Epithelial cell of esophagus (primary cell): Measurements from ENCODE around the gene GRM4.
A peak's percentile ranks its signal among the peaks of the same experiment; 100 is the strongest.

Experiments
- DNase-seq: peaks from one replicate; pipeline ENCODE4 v3.0.0; 2010; ENCODE audit warnings: low read depth
- H3K4me3 ChIP-seq: 2 replicates; pipeline ENCODE4 v1.5.1; 2011; ENCODE audit warnings: mild to moderate bottlenecking, low read length, control low read depth
- TF ChIP-seq, protein P1 (sequence below): IDR thresholded peaks from 2 replicates; pipeline ENCODE4 v1.5.1; 2011; ENCODE audit warnings: low read depth, mild to moderate bottlenecking, low read length, control low read depth, inconsistent platforms; ENCODE audit not compliant: insufficient read depth; ENCODE audit errors: missing control alignments

Gene GRM4

DNA sequence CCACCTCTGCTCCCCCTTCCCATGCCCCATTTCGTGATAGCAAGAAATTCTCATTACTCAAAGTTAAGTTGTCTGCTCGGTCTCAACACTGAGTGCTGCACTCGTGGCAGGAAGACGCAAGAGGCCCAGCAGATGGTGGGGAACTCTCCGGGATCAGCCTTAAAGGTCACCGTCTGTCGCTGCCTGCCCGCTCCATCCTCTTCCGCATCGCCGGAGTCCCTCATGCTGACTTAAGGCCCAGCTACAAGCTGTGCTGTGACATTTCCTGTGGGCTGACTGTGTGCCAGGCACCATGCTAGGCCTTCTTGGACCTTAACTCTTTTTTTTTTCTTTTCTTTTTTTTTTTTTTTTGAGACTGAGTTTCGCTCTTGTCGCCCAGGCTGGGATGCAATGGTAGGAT is 17.8 kb downstream of the GRM4 start:
- DNase-seq: no peak
- H3K4me3 ChIP-seq: no peak overlapping the region
- TF ChIP-seq, protein P1, sequence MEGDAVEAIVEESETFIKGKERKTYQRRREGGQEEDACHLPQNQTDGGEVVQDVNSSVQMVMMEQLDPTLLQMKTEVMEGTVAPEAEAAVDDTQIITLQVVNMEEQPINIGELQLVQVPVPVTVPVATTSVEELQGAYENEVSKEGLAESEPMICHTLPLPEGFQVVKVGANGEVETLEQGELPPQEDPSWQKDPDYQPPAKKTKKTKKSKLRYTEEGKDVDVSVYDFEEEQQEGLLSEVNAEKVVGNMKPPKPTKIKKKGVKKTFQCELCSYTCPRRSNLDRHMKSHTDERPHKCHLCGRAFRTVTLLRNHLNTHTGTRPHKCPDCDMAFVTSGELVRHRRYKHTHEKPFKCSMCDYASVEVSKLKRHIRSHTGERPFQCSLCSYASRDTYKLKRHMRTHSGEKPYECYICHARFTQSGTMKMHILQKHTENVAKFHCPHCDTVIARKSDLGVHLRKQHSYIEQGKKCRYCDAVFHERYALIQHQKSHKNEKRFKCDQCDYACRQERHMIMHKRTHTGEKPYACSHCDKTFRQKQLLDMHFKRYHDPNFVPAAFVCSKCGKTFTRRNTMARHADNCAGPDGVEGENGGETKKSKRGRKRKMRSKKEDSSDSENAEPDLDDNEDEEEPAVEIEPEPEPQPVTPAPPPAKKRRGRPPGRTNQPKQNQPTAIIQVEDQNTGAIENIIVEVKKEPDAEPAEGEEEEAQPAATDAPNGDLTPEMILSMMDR: no peak

DNA sequence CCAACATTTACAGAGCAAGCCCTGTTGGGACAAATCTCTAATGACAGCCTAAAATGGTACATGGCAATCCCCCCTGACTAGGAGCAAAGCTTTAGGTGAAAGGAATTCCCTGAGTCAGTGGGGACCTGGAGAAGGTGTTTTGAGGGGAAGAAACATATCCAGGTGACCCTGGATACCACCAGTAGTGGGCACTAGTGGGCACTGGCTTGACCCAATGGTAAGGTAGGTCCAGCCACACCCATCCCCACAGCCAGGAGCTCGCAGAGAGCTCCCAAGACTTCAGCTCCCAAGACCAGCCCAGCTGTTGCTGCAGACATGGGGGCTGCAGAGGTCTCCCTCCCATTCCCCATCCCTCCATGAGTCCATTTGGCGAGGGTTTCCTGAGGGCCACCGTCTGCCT is 19.5 kb downstream of the GRM4 start:
- DNase-seq: no peak
- TF ChIP-seq, protein P1: no peak
- H3K4me3 ChIP-seq: no peak overlapping the region

DNA sequence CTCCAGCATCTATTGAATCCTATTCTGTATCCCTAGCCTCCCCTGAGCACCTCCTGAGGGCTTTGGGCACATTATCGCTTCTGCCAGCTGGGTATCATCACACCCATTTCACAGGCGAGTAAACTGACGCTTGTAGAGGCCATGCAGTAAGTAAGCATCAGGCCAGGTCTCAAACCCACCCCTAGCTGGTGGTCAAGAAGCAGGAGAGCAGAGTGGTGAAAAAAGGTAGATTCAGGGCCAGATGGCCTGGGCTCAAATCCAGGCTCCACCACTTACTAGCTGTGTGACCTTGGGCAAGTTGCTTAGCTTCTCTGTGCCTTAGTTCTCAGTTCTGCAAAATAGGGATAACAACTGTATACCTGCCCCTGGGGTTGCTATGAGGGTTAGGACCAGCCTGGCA is 19.9 kb downstream of the GRM4 start:
- no peak overlapping the region for H3K4me3 ChIP-seq
- DNase-seq: no peak
- TF ChIP-seq, protein P1: no peak

DNA sequence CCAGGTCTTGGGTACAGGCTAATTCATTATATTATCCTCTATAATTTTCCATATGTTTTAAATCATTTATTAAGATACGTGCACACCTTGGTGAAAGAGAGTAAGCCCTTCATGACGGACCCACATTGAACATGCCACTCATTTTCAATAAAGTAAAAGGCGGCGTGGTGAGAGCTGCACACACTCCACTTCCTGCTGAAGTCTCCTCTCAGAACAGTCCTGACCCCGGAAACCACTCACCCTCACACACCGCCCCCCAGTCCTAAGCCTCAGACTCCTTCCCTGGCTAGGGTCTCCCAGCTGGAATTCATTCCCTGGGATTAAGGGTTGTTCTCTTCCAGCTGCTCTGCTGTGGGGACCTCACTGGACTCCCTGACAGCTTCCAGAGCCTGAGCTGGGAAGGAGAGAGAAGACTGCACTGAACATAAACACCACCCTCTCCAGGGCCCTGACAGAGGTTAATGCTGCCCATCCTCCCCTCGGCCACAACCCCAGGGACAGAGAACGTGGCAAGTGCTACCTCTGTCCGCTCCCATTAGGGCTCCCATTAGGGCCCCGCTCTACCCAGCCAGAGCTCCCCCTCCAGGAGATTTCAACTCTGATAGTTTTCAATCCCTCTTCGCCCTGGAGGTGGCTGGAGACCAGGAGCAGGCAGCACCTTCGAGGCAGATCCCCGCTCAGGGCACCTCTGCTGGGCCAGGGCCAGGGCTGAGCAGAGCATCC is 24.8 kb downstream of the GRM4 start:
- DNase-seq: no peak
- no peak overlapping the region for H3K4me3 ChIP-seq
- TF ChIP-seq, protein P1: no peak

GRCh38 chr6:34115915-34116314 is 30.0 kb downstream of the GRM4 start:
- no peak for DNase-seq
- TF ChIP-seq, protein P1: no peak
- no peak overlapping the region for H3K4me3 ChIP-seq

DNA sequence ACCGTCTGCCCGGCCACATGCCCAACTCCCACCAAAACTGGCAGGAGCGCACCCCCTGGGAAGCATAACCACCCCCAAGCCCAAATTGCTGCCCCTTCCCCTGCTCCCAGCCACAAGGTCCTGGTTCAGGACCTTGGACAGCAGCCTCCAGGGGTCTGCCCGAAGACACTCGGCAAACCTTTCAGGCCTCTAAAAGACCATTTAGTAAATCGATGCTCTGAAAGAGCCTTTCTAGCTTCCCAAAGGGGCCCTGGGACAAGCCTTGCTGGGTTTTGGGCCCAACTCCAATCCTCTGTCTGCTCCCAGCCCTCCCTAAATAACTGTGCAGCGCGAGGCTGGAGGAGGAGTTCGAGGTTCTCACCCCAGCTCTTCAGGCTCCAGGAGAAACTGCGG is 30.5 kb downstream of the GRM4 start:
- peak; percentile 24 for DNase-seq
- TF ChIP-seq, protein P1: no peak
- no peak overlapping the region for H3K4me3 ChIP-seq

- no peak for DNase-seq
- TF ChIP-seq, protein P1: no peak
- H3K4me3 ChIP-seq: no peak overlapping the region
Observed at GRCh38 chr6:34114695-34115402, 31.0 kb downstream of the GRM4 start.
